Upper lobe of left lung (tissue), 6 donors: ENCODE results near the gene MTG1. TPM values are rescaled to one million over a fixed set of nuclear protein-coding genes. Genes with fewer than 3 reads are reported as not detected.
A peak's percentile ranks its signal among the peaks of the same experiment; 100 is the strongest.
"Not testable (repeated sequence)": the region's sequence is repeated elsewhere in the genome, so short reads cannot be mapped to it uniquely, and the experiment has no call there.

Source experiments
- ATAC-seq, 2 donors: fragments of 200-7000 bp; cut with Tn5 transposase; one replicate each; pipeline ENCODE4 v1.9.1; 2022; ENCODE audit warnings: mild to moderate bottlenecking in 2 of 2, moderate library complexity in 2 of 2; ENCODE audit not compliant: low FRiP score in 2 of 2
- DNase-seq, 2 donors: peaks; one replicate each; pipeline ENCODE4 v3.0.0-alpha.2; 2019 to 2020
- H3K27ac ChIP-seq, 4 donors: fragments of 200-600 bp; sonication (generic); one replicate each; pipeline ENCODE4 v1.5.1; 2016 to 2019
- H3K27me3 ChIP-seq, 4 donors: fragments of 200-600 bp; sonication (generic); one replicate each; pipeline ENCODE4 v1.5.1; 2017 to 2019
- H3K36me3 ChIP-seq, 4 donors: fragments of 200-600 bp; sonication (generic); one replicate each; pipeline ENCODE4 v1.5.1; 2016 to 2019
- H3K4me1 ChIP-seq, 4 donors: fragments of 200-600 bp; sonication (generic); one replicate each; pipeline ENCODE4 v1.5.1; 2018 to 2019
- H3K4me3 ChIP-seq, 4 donors: fragments of 200-600 bp; sonication (generic); one replicate each; pipeline ENCODE4 v1.5.1; 2017 to 2019; ENCODE audit warnings: mild to moderate bottlenecking in 2 of 4, moderate library complexity in 1 of 4
- H3K9me3 ChIP-seq, 4 donors: fragments of 200-600 bp; sonication (generic); one replicate each; pipeline ENCODE4 v1.5.1; 2018 to 2019
- EP300 ChIP-seq, 4 donors: sonication (generic); formaldehyde crosslinking; IDR thresholded peaks; one replicate each; pipeline ENCODE4 v1.5.1; 2017; ENCODE audit warnings: antibody characterized with exemption in 4 of 4, control low read depth in 2 of 4
- POLR2A ChIP-seq, 4 donors: fragments of 450-650 bp; IDR thresholded peaks; one replicate each; pipeline ENCODE4 v1.5.1; 2016 to 2017; ENCODE audit warnings: antibody characterized with exemption in 4 of 4, mild to moderate bottlenecking in 2 of 4
- POLR2AphosphoS5 ChIP-seq, 2 donors: sonication (generic); formaldehyde crosslinking; IDR thresholded peaks; one replicate each; pipeline ENCODE4 v1.5.1; 2017; ENCODE audit warnings: antibody characterized with exemption in 2 of 2
- WGBS, 2 donors: methylation state at CpG; one replicate each; pipeline ENCODE4 v1.1.5; 2017 to 2018; 5-methylcytosine and 5-hydroxymethylcytosine counted together
- total RNA-seq, 6 donors: library from RNA; depleted of rRNA in 4 of 6; stranded (reverse); fragments of >200 nt in 4 of 6; gene quantifications; one replicate each; pipeline versions ENCODE4 v1.1.0 to v1.2.1, GENCODE V29; 2016 to 2021
- TF ChIP-seq, protein P1 (sequence below), 6 experiments: fragments of 450-650 bp in 4 of 6; fragments of 200-600 bp in 2 of 6; sonication (generic) in 2 of 6; IDR thresholded peaks; one replicate each; pipeline ENCODE4 v1.5.1; 2016 to 2019; ENCODE audit warnings: antibody characterized with exemption in 6 of 6
- donor health status: DM: no; HTN: no; CAD: no; lungs with moderate emphysema.
- donor health status: DM: no; HTN: yes; CAD: no; lungs with severe emphysema.

The MTG1 gene
- total RNA-seq, 6 donors from 2014 or later, result 21.0 to 155 (median 40.8) TPM

DNA sequence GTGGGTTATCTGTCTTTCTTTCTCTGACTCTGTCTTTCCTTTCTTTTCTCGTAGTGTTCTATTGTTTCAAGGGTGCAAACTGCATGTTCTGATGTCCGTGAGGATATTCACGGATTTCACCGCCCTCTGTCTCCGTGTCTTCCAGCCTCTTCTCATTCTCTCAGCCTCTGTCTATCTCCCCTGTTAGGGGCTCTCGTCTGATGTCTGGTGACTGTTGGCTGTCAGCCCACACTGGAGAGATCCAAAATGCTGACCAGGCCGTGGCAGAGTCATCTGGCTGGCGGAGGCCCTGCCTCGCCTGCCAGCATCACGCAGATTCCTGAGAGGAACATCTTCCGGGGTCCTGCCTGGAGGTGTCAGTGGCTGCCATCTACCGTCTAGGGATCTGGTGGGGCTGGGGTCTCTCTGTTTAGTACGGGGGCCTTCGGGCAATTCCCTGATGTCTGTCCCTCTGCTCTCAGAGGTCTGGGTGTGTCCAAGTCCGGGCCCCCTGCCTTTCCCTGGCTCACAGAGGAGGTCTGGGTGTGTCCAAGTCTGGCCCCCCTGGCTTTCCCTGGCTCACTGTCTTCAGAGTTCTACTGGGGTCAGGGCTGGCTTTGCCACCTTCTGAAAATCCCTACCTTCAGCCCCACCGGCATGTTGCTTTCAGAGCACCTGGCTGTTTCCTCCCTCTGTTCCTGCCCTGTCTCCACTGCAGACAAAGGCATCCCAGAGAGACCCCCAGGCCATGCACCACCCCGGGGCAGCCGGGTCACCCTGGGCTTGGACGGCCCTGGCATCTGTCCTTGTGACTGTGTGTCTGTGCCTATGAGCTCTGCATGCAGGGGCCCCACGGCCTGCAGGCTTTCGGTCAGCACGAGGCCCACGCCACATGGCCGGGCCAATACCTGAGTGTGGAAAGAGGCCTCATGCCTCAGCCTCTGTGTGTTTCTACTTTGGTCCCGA, 45.8 kb downstream of the MTG1 start:
- ATAC-seq (no peak), DNase-seq (peak in 1 of 2 donors; percentile 62)
- H3K27me3 ChIP-seq, result no peaks in the 10 kb centered on the region
- no peaks in the 10 kb centered on the region for H3K4me1 ChIP-seq
- no peak overlapping the region for H3K4me3 ChIP-seq
- no peak overlapping the region for H3K27ac ChIP-seq
- WGBS, 2 donors, result 86 to 95% methylated on average over 16 to 25 of the region's 25 CpGs
- TF ChIP-seq POLR2A (IDR thresholded peaks at IDR 0.05), result no peak
- TF ChIP-seq POLR2AphosphoS5 (IDR thresholded peaks at IDR 0.05), result no peak
- TF ChIP-seq, protein P1, sequence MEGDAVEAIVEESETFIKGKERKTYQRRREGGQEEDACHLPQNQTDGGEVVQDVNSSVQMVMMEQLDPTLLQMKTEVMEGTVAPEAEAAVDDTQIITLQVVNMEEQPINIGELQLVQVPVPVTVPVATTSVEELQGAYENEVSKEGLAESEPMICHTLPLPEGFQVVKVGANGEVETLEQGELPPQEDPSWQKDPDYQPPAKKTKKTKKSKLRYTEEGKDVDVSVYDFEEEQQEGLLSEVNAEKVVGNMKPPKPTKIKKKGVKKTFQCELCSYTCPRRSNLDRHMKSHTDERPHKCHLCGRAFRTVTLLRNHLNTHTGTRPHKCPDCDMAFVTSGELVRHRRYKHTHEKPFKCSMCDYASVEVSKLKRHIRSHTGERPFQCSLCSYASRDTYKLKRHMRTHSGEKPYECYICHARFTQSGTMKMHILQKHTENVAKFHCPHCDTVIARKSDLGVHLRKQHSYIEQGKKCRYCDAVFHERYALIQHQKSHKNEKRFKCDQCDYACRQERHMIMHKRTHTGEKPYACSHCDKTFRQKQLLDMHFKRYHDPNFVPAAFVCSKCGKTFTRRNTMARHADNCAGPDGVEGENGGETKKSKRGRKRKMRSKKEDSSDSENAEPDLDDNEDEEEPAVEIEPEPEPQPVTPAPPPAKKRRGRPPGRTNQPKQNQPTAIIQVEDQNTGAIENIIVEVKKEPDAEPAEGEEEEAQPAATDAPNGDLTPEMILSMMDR (IDR thresholded peaks at IDR 0.05), result no peak
- TF ChIP-seq EP300 (IDR thresholded peaks at IDR 0.05), result no peak
- H3K36me3 ChIP-seq, result no peaks in the 10 kb centered on the region
- H3K9me3 ChIP-seq, result no peaks in the 10 kb centered on the region

DNA sequence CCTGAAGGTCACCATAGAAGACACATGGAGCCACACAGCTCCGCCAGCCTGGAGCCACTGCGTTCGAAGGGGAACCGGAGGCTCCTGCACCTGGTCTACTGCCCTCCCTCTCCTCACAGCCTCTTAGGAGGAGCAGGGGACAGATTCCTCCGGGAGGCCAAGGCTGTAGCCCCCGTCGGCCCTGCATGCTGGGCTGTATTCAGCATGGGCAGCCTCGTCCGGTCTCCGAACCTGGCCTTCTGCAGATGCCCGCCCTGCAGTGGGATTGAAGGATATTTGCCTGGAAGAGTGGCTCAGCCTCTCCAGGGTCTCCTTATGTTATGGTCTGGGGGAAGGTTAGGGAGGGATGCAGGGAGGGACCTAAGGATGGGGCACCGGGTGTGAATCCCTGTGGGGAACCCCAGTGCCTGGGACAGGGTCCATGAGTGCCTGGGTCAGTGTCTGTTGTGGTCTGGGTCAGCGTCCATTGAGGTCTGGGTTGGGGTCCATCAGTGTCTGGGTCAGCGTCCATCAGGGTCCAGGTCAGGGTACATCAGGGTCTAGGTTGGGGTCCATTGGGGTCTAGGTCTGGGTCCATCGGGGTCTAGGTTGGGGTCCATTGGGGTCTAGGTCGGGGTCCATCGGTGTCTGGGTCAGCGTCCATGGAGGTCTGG, 46.8 kb downstream of the MTG1 start:
- Histone ChIP-seq H3K4me1 (no peaks in the 10 kb centered on the region), H3K36me3 (no peaks in the 10 kb centered on the region), H3K4me3 (no peak overlapping the region), H3K9me3 (peaks cover 0 to under 1% (median under 1%) of the 10 kb centered on the region in 4 donors), H3K27me3 (no peaks in the 10 kb centered on the region), H3K27ac (no peak overlapping the region)
- TF ChIP-seq, protein P1 (IDR thresholded peaks at IDR 0.05), result no peak
- no peak for TF ChIP-seq POLR2A (IDR thresholded peaks at IDR 0.05)
- TF ChIP-seq EP300 (IDR thresholded peaks at IDR 0.05), result no peak
- TF ChIP-seq POLR2AphosphoS5 (IDR thresholded peaks at IDR 0.05), result no peak
- ATAC-seq (no peak), DNase-seq (peak in 1 of 2 donors; percentile 59)
- 89 to 96% methylated on average over 6 to 14 of the region's 18 CpGs for WGBS, 2 donors

GRCh38 chr10:133441356-133441755, 47.4 kb downstream of the MTG1 start:
- not testable (repeated sequence) for H3K4me3 ChIP-seq
- 81 to 89% methylated on average over 7 to 20 of the region's 21 CpGs for WGBS, 2 donors
- peak in 1 of 2 donors; percentile 36 for DNase-seq

GRCh38 chr10:133441780-133442179, 47.8 kb downstream of the MTG1 start:
- 40 to 75% methylated on average over 2 to 12 of the region's 12 CpGs for WGBS, 2 donors
- DNase-seq, result peak in 1 of 2 donors; percentile 49
- ATAC-seq, result no peak

More at GRCh38 chr10:133441356-133441755, 47.4 kb downstream of the MTG1 start:
- H3K9me3 ChIP-seq, H3K27me3 ChIP-seq, H3K4me1 ChIP-seq, H3K27ac ChIP-seq, ATAC-seq, H3K36me3 ChIP-seq: not testable (repeated sequence)

DNA sequence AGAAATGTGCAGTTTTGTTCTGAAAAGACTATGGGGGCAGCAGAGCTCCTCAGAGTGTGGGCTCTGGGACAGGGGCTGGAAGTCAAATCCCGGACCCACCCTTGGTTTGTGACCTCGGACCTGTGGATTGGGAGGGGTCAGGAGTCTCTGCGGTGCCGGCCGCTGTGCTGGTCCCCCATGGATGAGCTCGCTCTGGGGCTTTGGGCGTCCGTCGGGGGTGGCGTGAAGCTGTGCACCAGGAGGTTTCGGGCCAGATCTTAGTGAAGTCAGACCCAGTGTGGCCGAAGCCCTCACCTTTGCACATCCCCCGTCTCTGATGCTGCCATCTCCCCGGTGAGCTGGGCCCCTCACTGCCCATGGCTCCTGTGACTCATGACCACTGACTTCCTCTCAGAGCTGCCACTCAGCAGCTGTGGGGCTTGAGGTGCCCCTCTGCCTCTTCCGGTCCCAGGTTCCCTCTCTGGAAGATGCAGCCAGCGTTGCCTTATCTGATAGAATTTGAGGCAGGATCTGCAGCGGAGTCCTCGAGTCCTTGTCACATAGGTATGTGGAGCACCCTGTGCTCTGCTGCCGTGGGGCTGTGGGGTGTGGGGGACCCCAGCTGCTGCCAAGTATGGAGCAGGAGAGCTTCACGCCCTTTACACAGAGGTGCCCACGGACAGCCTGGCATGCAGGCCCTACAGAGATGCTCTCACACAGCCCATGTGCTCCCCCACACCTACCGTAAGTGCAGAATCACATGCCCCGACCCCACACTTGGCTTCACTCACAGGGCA, 48.4 kb downstream of the MTG1 start:
- DNase-seq, result peak in 1 of 2 donors; percentile 74

More at GRCh38 chr10:133441780-133442179, 47.8 kb downstream of the MTG1 start:
- no peak for TF ChIP-seq POLR2A (IDR thresholded peaks at IDR 0.05)
- Histone ChIP-seq H3K27me3 (peaks cover 0 to 4% (median 0%) of the 10 kb centered on the region in 4 donors), H3K9me3 (peaks cover under 1 to 11% (median 7%) of the 10 kb centered on the region in 4 donors), H3K4me3 (no peak overlapping the region), H3K27ac (peak overlapping the region in 1 of 4 donors; percentile 11), H3K4me1 (no peaks in the 10 kb centered on the region), H3K36me3 (no peaks in the 10 kb centered on the region)

More for the DNA sequence above, 48.4 kb downstream of the MTG1 start:
- ATAC-seq, result no peak
- no peaks in the 10 kb centered on the region for H3K4me1 ChIP-seq
- WGBS, 2 donors, result 75 to 83% methylated on average over 3 to 21 of the region's 23 CpGs
- H3K27me3 ChIP-seq, result peaks cover 0 to 4% (median 0%) of the 10 kb centered on the region in 4 donors
- peak overlapping the region in 1 of 4 donors; percentile 11 for H3K27ac ChIP-seq
- H3K4me3 ChIP-seq, result no peak overlapping the region
- peaks cover 6 to 17% (median 11%) of the 10 kb centered on the region in 4 donors for H3K9me3 ChIP-seq
- no peaks in the 10 kb centered on the region for H3K36me3 ChIP-seq
- no peak for TF ChIP-seq POLR2AphosphoS5 (IDR thresholded peaks at IDR 0.05)
- TF ChIP-seq EP300 (IDR thresholded peaks at IDR 0.05), result no peak
